NCI-H82 treated with DMSO at 0.1 percent for 48 hours (cell line): ENCODE measurements around the gene PIAS3.
"Not testable (repeated sequence)": the region's sequence is repeated elsewhere in the genome, so short reads cannot be mapped to it uniquely, and the experiment has no call there.

ENCODE experiments used
- DNase-seq: peaks from one replicate; lab custom pipeline; 2025; ENCODE audit not compliant: unreplicated experiment; lab: John Stamatoyannopoulos, UW

The PIAS3 gene

DNA sequence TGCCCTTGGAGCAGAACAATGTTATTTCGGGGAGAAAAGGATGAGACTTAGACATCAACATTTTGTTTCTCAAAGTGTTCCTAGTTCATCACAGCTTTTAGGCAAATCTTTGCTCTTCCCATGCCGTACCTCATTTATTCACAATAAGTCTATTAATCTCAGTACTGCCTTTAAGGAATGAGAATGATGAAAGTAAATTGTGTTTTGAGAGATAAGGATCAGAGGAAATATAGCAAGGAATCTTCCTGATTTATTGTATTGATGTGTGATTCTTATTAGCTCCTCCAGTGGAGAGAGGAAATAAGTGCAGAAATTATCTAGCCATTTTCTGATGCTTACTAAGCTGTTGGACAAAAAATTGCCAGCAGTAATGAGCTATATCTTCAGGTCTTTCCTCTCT lies 32.9 kb downstream of the PIAS3 start:
- DNase-seq: no peak

DNA sequence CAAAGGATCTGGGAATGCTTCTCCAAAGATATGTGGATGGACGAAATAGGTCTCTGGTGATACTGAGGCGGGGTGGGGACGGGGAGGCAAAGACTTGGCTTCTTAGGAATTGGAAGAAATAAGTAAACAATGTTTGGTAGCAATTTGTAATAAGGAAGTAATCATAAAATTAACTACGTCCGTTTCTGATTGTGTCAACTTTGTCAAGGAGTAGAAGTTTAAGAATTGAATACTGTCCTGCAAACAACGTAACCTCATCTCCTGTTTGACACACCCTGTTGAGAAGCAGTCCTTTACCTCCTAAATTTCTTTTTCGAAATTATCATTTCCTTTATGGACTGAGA lies 34.4 kb downstream of the PIAS3 start:
- DNase-seq: no peak

DNA sequence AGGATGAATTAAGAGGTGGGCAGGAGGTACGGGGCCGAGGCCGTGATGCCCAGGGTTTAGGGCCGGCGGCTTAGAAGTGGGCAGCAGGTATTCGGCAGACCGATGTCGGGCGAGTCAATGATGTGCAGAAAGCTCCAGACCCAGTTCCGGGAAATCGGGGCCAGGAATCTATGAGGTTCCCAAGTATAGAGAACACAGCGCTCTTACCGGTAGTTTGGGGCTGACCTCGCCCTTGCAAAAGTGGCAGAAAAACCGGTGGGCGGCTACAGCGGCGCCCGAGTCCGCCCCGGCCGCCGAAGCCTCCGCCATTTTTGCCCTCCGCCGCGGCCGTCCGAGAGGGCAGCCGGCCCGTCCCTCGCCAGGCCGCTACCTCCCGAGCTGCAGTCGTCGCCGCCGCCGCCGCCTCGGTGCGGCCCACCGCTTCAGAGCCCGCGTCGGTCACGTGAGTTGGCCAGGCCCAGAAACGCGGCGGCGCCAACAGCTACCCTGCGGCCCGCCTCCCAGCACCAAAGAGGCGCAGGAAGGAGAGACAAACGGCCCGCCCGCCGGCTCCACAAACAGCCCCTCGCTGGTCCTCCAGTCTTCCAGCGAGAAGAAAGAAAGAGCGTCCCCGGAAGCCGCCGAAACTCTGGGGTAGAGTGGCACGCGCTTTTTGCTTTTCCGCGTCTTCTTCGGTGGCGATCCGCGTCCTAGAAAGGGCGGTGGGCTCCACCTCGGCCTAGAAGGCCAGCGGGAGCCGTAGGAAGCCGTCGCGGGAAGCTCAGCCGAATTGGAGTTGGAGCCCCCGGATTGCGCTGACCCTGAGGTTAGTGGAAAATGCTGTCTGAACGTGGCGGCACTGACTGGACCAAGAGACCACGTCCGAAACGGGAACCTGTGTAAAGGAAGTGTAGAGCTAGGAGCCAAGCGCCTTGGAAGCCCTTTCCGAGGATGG lies 35.0 kb downstream of the PIAS3 start, which contains the start of the genes POLR3C and RNF115:
Gene POLR3C, plus strand, starts transcription at position 636 of the 934 bp plus-strand sequence. CDS start 1,577 bp downstream, outside the sequence.
Gene RNF115, minus strand, starts transcription at position 531 of the 934 bp plus-strand sequence. Its CDS starts 222 bp downstream, at position 309.
- DNase-seq: peak; percentile 79

GRCh38 chr1:145822779-145823331 lies 36.0 kb downstream of the PIAS3 start:
- DNase-seq: not testable (repeated sequence)

GRCh38 chr1:145818095-145818494 lies 40.8 kb downstream of the PIAS3 start:
- not testable (repeated sequence) for DNase-seq

- not testable (repeated sequence) for DNase-seq
Observed at GRCh38 chr1:145812977-145813810, 45.7 kb downstream of the PIAS3 start.

- DNase-seq: no peak
Observed at GRCh38 chr1:145806844-145807243, 52.0 kb downstream of the PIAS3 start.

GRCh38 chr1:145806408-145806807 lies 52.5 kb downstream of the PIAS3 start:
- no peak for DNase-seq

GRCh38 chr1:145805057-145805456 lies 53.8 kb downstream of the PIAS3 start:
- DNase-seq: no peak

DNA sequence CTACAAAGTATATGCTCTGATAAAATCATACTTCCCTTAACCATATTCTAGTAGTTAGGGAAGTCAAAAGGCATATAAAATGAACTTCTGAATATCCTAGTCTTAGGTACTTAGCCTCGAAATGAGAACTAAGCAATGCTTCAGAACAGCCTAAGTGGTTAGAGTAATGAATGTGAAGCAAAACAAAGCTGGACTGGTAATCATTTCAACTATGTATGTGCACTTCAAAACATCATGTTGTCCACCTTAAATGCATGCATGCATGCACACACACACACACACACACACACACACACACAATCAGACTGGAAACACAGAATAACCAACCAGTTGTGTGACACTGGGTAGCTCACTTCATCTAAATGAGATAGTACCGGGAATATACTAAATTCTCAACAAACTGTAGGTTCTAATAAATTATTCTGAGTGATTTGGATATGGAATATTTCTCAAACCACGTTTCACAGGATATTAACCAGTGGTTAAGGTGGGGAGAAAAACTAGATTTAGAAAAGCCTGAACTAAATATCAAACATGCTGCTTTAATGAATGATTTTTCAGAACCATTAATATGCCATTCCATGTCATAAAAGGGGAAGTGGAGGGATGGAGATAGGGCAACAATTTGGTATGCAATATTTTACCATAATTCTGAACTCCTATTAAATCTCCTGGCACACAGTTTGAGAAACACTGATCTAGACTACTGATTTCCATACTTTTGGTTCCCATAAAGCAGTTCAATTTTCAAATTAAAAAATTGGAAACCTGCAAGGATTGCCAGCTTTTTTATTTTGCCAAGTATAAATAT lies 54.4 kb downstream of the PIAS3 start:
- DNase-seq: no peak

GRCh38 chr1:145799806-145800205 lies 59.1 kb downstream of the PIAS3 start:
- DNase-seq: no peak
